SH-SY5Y (cell line): ENCODE data around the gene CCDC150.

Experiments used
- GATA2 ChIP-seq: IDR thresholded peaks from 2 replicates; pipeline ENCODE4 v1.6.1; 2011; ENCODE audit warnings: mild to moderate bottlenecking, low read depth, low read length
- GATA3 ChIP-seq: IDR thresholded peaks from 2 replicates; pipeline ENCODE4 v1.6.1; 2011; ENCODE audit warnings: low read depth, mild to moderate bottlenecking, low read length, moderate library complexity

- TF ChIP-seq GATA2 (no peak), GATA3 (no peak)
These were observed 16.2 kb downstream of the CCDC150 start for GRCh38 chr2:196655761-196656160.
